ENCODE measurements around the gene TACC2.

The TACC2 gene

GRCh38 chr10:122029499-122030199 lies 40.7 kb downstream of the TACC2 start:
- DNase-seq = no peak

GRCh38 chr10:122030200-122030552 lies 41.2 kb downstream of the TACC2 start:
- no peak for DNase-seq

GRCh38 chr10:122033224-122033926 lies 44.4 kb downstream of the TACC2 start:
- DNase-seq = no peak

- no peak for DNase-seq
Measured at GRCh38 chr10:122034149-122034756, 45.3 kb downstream of the TACC2 start.

GRCh38 chr10:122040786-122041185 lies 51.8 kb downstream of the TACC2 start:
- no peak for DNase-seq

- no peak for DNase-seq
Measured at GRCh38 chr10:122042836-122043235, 53.9 kb downstream of the TACC2 start.

- DNase-seq = no peak
Measured at GRCh38 chr10:122044045-122044661, 55.2 kb downstream of the TACC2 start.

GRCh38 chr10:122044713-122045112 lies 55.8 kb downstream of the TACC2 start:
- no peak for DNase-seq

- no peak for DNase-seq
Measured at GRCh38 chr10:122045212-122045611, 56.2 kb downstream of the TACC2 start.

GRCh38 chr10:122047560-122047959 lies 58.6 kb downstream of the TACC2 start:
- no peak for DNase-seq

- DNase-seq = no peak
Measured at GRCh38 chr10:122049076-122049475, 60.1 kb downstream of the TACC2 start.

- no peak for DNase-seq
Measured at GRCh38 chr10:122050311-122050710, 61.3 kb downstream of the TACC2 start.

GRCh38 chr10:122050811-122051210 lies 61.8 kb downstream of the TACC2 start:
- no peak for DNase-seq

- peak; percentile 26 for DNase-seq
Measured at GRCh38 chr10:122051609-122052385, 62.8 kb downstream of the TACC2 start.

GRCh38 chr10:122052701-122053100 lies 63.7 kb downstream of the TACC2 start:
- DNase-seq = no peak

- DNase-seq = no peak
Measured at GRCh38 chr10:122053314-122053713, 64.4 kb downstream of the TACC2 start.

GRCh38 chr10:122054048-122055025 lies 65.4 kb downstream of the TACC2 start:
- DNase-seq = peak; percentile 8

GRCh38 chr10:122055252-122055651 lies 66.3 kb downstream of the TACC2 start:
- DNase-seq = no peak

GRCh38 chr10:122056431-122057094 lies 67.6 kb downstream of the TACC2 start:
- DNase-seq = no peak

- DNase-seq = no peak
Measured at GRCh38 chr10:122057841-122058413, 69.0 kb downstream of the TACC2 start.

GRCh38 chr10:122060250-122060649 lies 71.3 kb downstream of the TACC2 start:
- no peak for DNase-seq

All from RPMI8226 (cell line).